Right lobe of liver (tissue), 4 donors: Measurements from ENCODE around the gene ESR2.

ENCODE experiments used
- CTCF ChIP-seq, 4 donors: fragments of 200-600 bp in 3 of 4; fragments of 450-650 bp in 1 of 4; IDR thresholded peaks; one replicate each; pipeline versions ENCODE4 v1.5.1 to v1.8.0; 2016 to 2022; ENCODE audit warnings: antibody characterized with exemption in 4 of 4, mild to moderate bottlenecking in 2 of 4
- POLR2A ChIP-seq: fragments of 450-650 bp; IDR thresholded peaks from one replicate; pipeline ENCODE4 v1.6.1; 2017; ENCODE audit warnings: antibody characterized with exemption, mild to moderate bottlenecking
- donor health status: DM: no; HTN: no; CAD: no.
- donor health status: DM: no; HTN: no; CAD: no.
- donor health status: DM: no; HTN: yes; CAD: no.

GRCh38 chr14:64215978-64216377 is 78.2 kb downstream of the ESR2 start:
- TF ChIP-seq CTCF (IDR thresholded peaks at IDR 0.05), result no peak
- TF ChIP-seq POLR2A, result no peak
